GM12891 (cell line): ENCODE results near the gene MAP1S.

Source experiments
- PAX5 ChIP-seq: IDR thresholded peaks from 2 replicates; pipeline ENCODE4 v1.6.1; 2011; ENCODE audit warnings: low read length, moderate library complexity, mild to moderate bottlenecking; ENCODE audit not compliant: insufficient read depth, severe bottlenecking
- POLR2A ChIP-seq: IDR thresholded peaks from 2 replicates; pipeline ENCODE4 v1.6.1; 2011; ENCODE audit warnings: low read depth, low read length, control low read depth
- POLR2AphosphoS5 ChIP-seq: IDR thresholded peaks from 2 replicates; pipeline ENCODE4 v1.6.1; 2011; ENCODE audit warnings: low read depth, low read length, control low read depth
- POU2F2 ChIP-seq: IDR thresholded peaks from 2 replicates; pipeline ENCODE4 v1.6.1; 2011; ENCODE audit warnings: low read depth, mild to moderate bottlenecking, control low read depth, low read length, moderate library complexity
- SPI1 ChIP-seq: IDR thresholded peaks from 2 replicates; pipeline ENCODE4 v1.6.1; 2011; ENCODE audit warnings: low read depth, low read length, control low read depth
- TAF1 ChIP-seq: IDR thresholded peaks from 2 replicates; pipeline ENCODE4 v1.6.1; 2011; ENCODE audit warnings: low read depth, low read length, control low read depth

GRCh38 chr19:17686023-17686521 lies 33.2 kb upstream of the MAP1S start:
- no peak for TF ChIP-seq POU2F2
- no peak for TF ChIP-seq POLR2AphosphoS5
- no peak for TF ChIP-seq POLR2A
- no peak for TF ChIP-seq TAF1
- TF ChIP-seq SPI1: no peak
- TF ChIP-seq PAX5: no peak
